GM13976 (cell line): ENCODE measurements around the gene L3MBTL3.
"Not testable (repeated sequence)": the region's sequence is repeated elsewhere in the genome, so short reads cannot be mapped to it uniquely, and the experiment has no call there.

Experiments
- DNase-seq: peaks from one replicate; pipeline ENCODE4 v3.0.0; 2012; ENCODE audit warnings: low spot score
- in situ Hi-C: fragments of 300-500 bp; cut with MboI; formaldehyde crosslinking; loops from one replicate; pipeline ENCODE4 v1.12.0; 2022; ENCODE audit warnings: low sequenced_read_pairs, mixed read lengths, inconsistent platforms; ENCODE audit not compliant: unreplicated experiment
- TF ChIP-seq, protein P1 (sequence below): IDR thresholded peaks from 2 replicates; pipeline ENCODE4 v1.5.1; 2012; ENCODE audit warnings: borderline replicate concordance, mild to moderate bottlenecking; ENCODE audit not compliant: insufficient read depth; ENCODE audit errors: extremely low read depth, missing control alignments, control extremely low read depth

Gene L3MBTL3

DNA sequence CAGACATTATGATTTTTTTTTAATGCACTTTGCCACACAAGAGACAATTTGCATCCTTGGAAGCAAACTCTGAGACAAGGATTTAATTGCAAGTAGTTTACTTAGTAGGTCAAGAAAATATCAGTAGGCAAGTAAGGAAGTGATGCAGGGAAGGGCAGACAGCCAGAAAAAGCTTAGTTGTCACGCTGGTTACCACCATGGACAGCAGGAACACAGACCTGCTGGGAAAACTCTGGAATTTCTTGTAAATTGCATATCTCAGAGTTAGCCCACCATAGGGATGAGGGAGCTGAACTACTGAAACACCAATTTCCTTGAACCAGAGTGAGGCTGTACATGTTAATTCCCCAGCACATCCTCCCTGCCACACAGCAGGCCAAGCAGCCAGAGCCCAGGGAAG, 92.7 kb downstream of the L3MBTL3 start:
- no peak for DNase-seq
- TF ChIP-seq, protein P1, sequence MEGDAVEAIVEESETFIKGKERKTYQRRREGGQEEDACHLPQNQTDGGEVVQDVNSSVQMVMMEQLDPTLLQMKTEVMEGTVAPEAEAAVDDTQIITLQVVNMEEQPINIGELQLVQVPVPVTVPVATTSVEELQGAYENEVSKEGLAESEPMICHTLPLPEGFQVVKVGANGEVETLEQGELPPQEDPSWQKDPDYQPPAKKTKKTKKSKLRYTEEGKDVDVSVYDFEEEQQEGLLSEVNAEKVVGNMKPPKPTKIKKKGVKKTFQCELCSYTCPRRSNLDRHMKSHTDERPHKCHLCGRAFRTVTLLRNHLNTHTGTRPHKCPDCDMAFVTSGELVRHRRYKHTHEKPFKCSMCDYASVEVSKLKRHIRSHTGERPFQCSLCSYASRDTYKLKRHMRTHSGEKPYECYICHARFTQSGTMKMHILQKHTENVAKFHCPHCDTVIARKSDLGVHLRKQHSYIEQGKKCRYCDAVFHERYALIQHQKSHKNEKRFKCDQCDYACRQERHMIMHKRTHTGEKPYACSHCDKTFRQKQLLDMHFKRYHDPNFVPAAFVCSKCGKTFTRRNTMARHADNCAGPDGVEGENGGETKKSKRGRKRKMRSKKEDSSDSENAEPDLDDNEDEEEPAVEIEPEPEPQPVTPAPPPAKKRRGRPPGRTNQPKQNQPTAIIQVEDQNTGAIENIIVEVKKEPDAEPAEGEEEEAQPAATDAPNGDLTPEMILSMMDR: no peak
- in situ Hi-C loops: no loop called here

- TF ChIP-seq, protein P1: no peak
- in situ Hi-C loops: no loop called here
- no peak for DNase-seq
These were observed 94.9 kb downstream of the L3MBTL3 start for GRCh38 chr6:130113201-130113710.

DNA sequence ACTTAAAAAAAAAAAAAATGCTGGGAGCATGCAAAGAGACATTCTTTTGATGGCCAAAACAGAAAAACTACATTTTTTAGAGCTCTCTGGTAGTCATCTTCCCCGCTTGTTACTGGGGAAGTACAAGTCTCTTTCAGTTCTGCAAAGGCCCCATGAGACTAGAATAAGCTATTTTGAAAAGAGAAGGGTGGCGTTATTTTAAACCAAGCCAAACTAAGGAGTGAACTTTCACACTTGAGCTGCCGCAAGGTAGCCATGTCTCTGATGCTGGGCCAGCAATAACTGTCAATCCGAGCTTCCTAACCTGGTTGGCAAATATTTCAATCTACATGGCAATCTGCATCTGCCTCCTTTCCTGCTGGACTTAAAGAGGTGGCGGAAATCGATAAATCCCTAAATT, 96.7 kb downstream of the L3MBTL3 start:
- TF ChIP-seq, protein P1: no peak
- in situ Hi-C loops: no loop called here

DNA sequence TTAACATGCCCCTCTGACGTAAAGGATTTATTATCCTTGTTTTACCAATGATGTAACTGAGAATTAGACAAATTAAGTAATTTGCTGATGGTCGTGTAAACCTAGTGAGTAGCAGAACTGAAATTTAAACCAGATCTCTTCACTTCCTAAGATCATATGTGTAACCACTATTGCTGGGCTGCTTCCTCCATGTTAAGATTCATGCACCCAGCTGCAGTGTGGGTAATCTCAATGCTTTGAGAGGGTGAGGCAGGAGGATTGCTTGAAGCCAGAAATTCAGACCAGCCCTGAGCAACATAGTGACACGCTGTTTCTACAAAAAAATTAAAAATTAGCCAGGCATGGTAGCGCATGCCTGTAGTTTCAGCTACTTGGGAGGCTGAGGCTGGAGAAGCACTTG, 97.9 kb downstream of the L3MBTL3 start:
- in situ Hi-C loops: no loop called here
- no peak for DNase-seq
- TF ChIP-seq, protein P1: no peak

More for the DNA sequence above, 96.7 kb downstream of the L3MBTL3 start:
- DNase-seq: peak; percentile 60

- DNase-seq, in situ Hi-C loops: not testable (repeated sequence)
These were observed 98.9 kb downstream of the L3MBTL3 start for GRCh38 chr6:130117187-130117701.

GRCh38 chr6:130118236-130118635, 99.9 kb downstream of the L3MBTL3 start:
- no peak for DNase-seq
- in situ Hi-C loops: no loop called here
- TF ChIP-seq, protein P1: no peak

- in situ Hi-C loops: no loop called here
- no peak for DNase-seq
- TF ChIP-seq, protein P1: no peak
These were observed 100.8 kb downstream of the L3MBTL3 start for GRCh38 chr6:130119211-130119610.
